ENCODE results near the gene UBE2D2.

DNA sequence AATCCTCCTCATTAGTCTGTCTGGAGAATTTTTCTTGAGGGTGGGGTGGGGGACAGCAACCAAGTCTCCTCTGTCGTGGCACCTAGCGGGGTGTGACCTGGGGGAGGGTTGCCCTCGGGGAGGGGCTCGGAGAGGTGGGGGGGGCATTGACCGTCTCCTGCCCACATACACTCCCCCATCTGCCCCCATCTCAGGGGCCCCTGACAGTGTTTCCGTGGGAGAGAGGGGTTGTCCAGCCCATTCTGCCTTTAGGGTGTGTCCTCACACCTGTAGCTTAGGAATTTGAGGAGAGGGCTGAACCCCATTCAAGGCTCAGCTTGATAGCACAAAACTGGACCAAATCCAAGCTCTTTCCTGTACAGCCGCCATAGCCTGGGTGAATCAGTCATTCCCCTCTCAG lies 81.1 kb downstream of the UBE2D2 start:
- TF ChIP-seq, protein P1, sequence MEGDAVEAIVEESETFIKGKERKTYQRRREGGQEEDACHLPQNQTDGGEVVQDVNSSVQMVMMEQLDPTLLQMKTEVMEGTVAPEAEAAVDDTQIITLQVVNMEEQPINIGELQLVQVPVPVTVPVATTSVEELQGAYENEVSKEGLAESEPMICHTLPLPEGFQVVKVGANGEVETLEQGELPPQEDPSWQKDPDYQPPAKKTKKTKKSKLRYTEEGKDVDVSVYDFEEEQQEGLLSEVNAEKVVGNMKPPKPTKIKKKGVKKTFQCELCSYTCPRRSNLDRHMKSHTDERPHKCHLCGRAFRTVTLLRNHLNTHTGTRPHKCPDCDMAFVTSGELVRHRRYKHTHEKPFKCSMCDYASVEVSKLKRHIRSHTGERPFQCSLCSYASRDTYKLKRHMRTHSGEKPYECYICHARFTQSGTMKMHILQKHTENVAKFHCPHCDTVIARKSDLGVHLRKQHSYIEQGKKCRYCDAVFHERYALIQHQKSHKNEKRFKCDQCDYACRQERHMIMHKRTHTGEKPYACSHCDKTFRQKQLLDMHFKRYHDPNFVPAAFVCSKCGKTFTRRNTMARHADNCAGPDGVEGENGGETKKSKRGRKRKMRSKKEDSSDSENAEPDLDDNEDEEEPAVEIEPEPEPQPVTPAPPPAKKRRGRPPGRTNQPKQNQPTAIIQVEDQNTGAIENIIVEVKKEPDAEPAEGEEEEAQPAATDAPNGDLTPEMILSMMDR (conservative IDR thresholded peaks at IDR 0.05): no peak
- TF ChIP-seq EZH2 (IDR thresholded peaks at IDR 0.05; ENCODE audit: low read depth): no peak

All from PC-9 (cell line).